H9 (cell line): ENCODE data around the gene FHIT. TPM values are rescaled to one million over a fixed set of nuclear protein-coding genes. Genes with fewer than 3 reads are reported as not detected.

ENCODE experiments used
- DNase-seq: peaks from one replicate; pipeline ENCODE4 v3.0.0-alpha.2; 2017
- H2AFZ ChIP-seq: one replicate; pipeline ENCODE4 v1.6.1; 2013; ENCODE audit warnings: mild to moderate bottlenecking, low read length, control low read depth, moderate library complexity
- H2AK5ac ChIP-seq: 2 replicates; pipeline ENCODE4 v1.6.1; 2013; ENCODE audit warnings: low read length, control low read depth, mixed read lengths; ENCODE audit not compliant: insufficient read length
- H2BK120ac ChIP-seq: one replicate; pipeline ENCODE4 v1.6.1; 2013; ENCODE audit warnings: low read depth, mild to moderate bottlenecking, low read length, control low read depth, inconsistent platforms; ENCODE audit not compliant: poor library complexity, severe bottlenecking
- H2BK12ac ChIP-seq: 2 replicates; pipeline ENCODE4 v1.6.1; 2013; ENCODE audit warnings: low read length, control low read depth, mixed read lengths, low read depth; ENCODE audit not compliant: insufficient read length
- H2BK15ac ChIP-seq: 2 replicates; pipeline ENCODE4 v1.6.1; 2013; ENCODE audit warnings: low read depth, low read length, control low read depth
- H2BK20ac ChIP-seq: one replicate; pipeline ENCODE4 v1.6.1; 2013; ENCODE audit warnings: low read depth, mild to moderate bottlenecking, low read length, control low read depth, inconsistent platforms; ENCODE audit not compliant: poor library complexity, severe bottlenecking
- H2BK5ac ChIP-seq: 2 replicates; pipeline ENCODE4 v1.6.1; 2013; ENCODE audit warnings: low read length, control low read depth, mixed read lengths; ENCODE audit not compliant: insufficient read length
- H3K14ac ChIP-seq: 2 replicates; pipeline ENCODE4 v1.6.1; 2013; ENCODE audit warnings: low read length, control low read depth; ENCODE audit not compliant: insufficient read depth
- H3K18ac ChIP-seq: 2 replicates; pipeline ENCODE4 v1.6.1; 2013; ENCODE audit warnings: low read depth, mild to moderate bottlenecking, mixed read lengths, low read length, control low read depth; ENCODE audit not compliant: insufficient read length
- H3K23ac ChIP-seq: 2 replicates; pipeline ENCODE4 v1.6.1; 2013; ENCODE audit warnings: low read length, control low read depth, mixed read lengths, low read depth; ENCODE audit not compliant: insufficient read length
- H3K23me2 ChIP-seq: 2 replicates; pipeline ENCODE4 v1.6.1; 2013; ENCODE audit warnings: low read depth, mild to moderate bottlenecking, mixed read lengths, low read length, control low read depth; ENCODE audit not compliant: insufficient read length, poor library complexity, severe bottlenecking
- H3K27ac ChIP-seq: 2 replicates; pipeline ENCODE4 v1.5.1; 2013; ENCODE audit warnings: low read length, control low read depth, mixed read lengths, low read depth; ENCODE audit not compliant: insufficient read length
- H3K27me3 ChIP-seq: 2 replicates; pipeline ENCODE4 v1.6.1; 2013; ENCODE audit warnings: low read length, control low read depth, inconsistent platforms; ENCODE audit not compliant: insufficient read depth
- H3K4ac ChIP-seq: 2 replicates; pipeline ENCODE4 v1.6.1; 2013; ENCODE audit warnings: low read depth, mild to moderate bottlenecking, control low read depth, inconsistent platforms, low read length, moderate library complexity
- H3K4me1 ChIP-seq: 2 replicates; pipeline ENCODE4 v1.6.1; 2013; ENCODE audit warnings: low read length, control low read depth, inconsistent platforms; ENCODE audit not compliant: insufficient read depth
- H3K4me2 ChIP-seq: 2 replicates; pipeline ENCODE4 v1.6.1; 2013; ENCODE audit warnings: low read length, control low read depth, mixed read lengths; ENCODE audit not compliant: insufficient read length, insufficient read depth
- H3K56ac ChIP-seq: 2 replicates; pipeline ENCODE4 v1.6.1; 2013; ENCODE audit warnings: low read depth, mild to moderate bottlenecking, mixed read lengths, low read length, control low read depth; ENCODE audit not compliant: insufficient read length
- H3K79me1 ChIP-seq: 2 replicates; pipeline ENCODE4 v1.6.1; 2013; ENCODE audit warnings: low read depth, mild to moderate bottlenecking, moderate library complexity, low read length, control low read depth, inconsistent platforms; ENCODE audit not compliant: insufficient read depth, poor library complexity, severe bottlenecking
- H3K79me2 ChIP-seq: 2 replicates; pipeline ENCODE4 v1.6.1; 2013; ENCODE audit warnings: low read length, control low read depth, inconsistent platforms; ENCODE audit not compliant: insufficient read depth
- H3K9ac ChIP-seq: 2 replicates; pipeline ENCODE4 v1.6.1; 2013; ENCODE audit warnings: low read length, control low read depth, mixed read lengths; ENCODE audit not compliant: insufficient read length; ENCODE audit errors: extremely low read depth
- H3K9me3 ChIP-seq: one replicate; pipeline ENCODE4 v1.6.1; 2013; ENCODE audit warnings: low read depth, low read length, inconsistent platforms; ENCODE audit not compliant: control insufficient read depth
- H3T11ph ChIP-seq: one replicate; pipeline ENCODE4 v1.6.1; 2013; ENCODE audit warnings: mild to moderate bottlenecking, low read length, control low read depth, inconsistent platforms
- H4K20me1 ChIP-seq: one replicate; pipeline ENCODE4 v1.6.1; 2013; ENCODE audit not compliant: control insufficient read depth, insufficient read length, insufficient read depth
- H4K5ac ChIP-seq: 2 replicates; pipeline ENCODE4 v1.6.1; 2013; ENCODE audit warnings: low read depth, mild to moderate bottlenecking, mixed read lengths, low read length, control low read depth; ENCODE audit not compliant: insufficient read length
- H4K8ac ChIP-seq: replicated peaks from 2 replicates; pipeline ENCODE4 v1.6.1; 2013; ENCODE audit warnings: low read length, control low read depth, mixed read lengths, low read depth; ENCODE audit not compliant: insufficient read length
- H4K91ac ChIP-seq: 2 replicates; pipeline ENCODE4 v1.6.1; 2013; ENCODE audit warnings: low read depth, mild to moderate bottlenecking, moderate library complexity, mixed read lengths, low read length, control low read depth; ENCODE audit not compliant: insufficient read length
- H3K27ac Mint-ChIP-seq, 3 experiments: 2 replicates in 2 of 3; 3 replicates in 1 of 3; pipeline ENCODE4 v1.8.0; 2020 to 2021; ENCODE audit warnings: mixed read lengths in 3 of 3, mild to moderate bottlenecking in 1 of 3, moderate library complexity in 1 of 3
- H3K27me3 Mint-ChIP-seq: 2 replicates; pipeline ENCODE4 v1.8.0; 2021; ENCODE audit warnings: low read depth, mild to moderate bottlenecking, moderate library complexity, mixed read lengths
- H3K36me3 Mint-ChIP-seq, 3 experiments: 2 replicates in 2 of 3; 3 replicates in 1 of 3; pipeline ENCODE4 v1.8.0; 2020 to 2021; ENCODE audit warnings: low read depth in 3 of 3, mixed read lengths in 3 of 3; ENCODE audit not compliant: insufficient read depth in 1 of 3
- H3K4me1 Mint-ChIP-seq, 2 experiments: 2 replicates each; pipeline ENCODE4 v1.8.0; 2020; ENCODE audit warnings: mixed read lengths in 2 of 2
- H3K4me3 Mint-ChIP-seq, 2 experiments: 2 replicates in 1 of 2; 3 replicates in 1 of 2; pipeline ENCODE4 v1.8.0; 2020 to 2021; ENCODE audit warnings: mild to moderate bottlenecking in 2 of 2, mixed read lengths in 2 of 2, moderate library complexity in 1 of 2
- H3K9me3 Mint-ChIP-seq, 2 experiments: 2 replicates in 1 of 2; 3 replicates in 1 of 2; pipeline ENCODE4 v1.8.0; 2020; ENCODE audit warnings: mild to moderate bottlenecking in 2 of 2, mixed read lengths in 2 of 2, moderate library complexity in 1 of 2
- WGBS: extraction: QIAGEN DNeasy Blood & Tissue Kit; methylation state at CpG from one replicate; pipeline ENCODE4 v1.1.7; 2013; ENCODE audit warnings: missing lambda C conversion rate, low lambda C conversion rate, mixed read lengths; ENCODE audit not compliant: insufficient read length; ENCODE audit errors: extremely low coverage; 5-methylcytosine and 5-hydroxymethylcytosine counted together
- total RNA-seq: library from RNA; stranded (reverse); gene quantifications from 2 replicates; pipeline ENCODE4 v1.2.1, GENCODE V29; 2021
- TF ChIP-seq, protein P1 (sequence below): fragments of 200-600 bp; sonication (generic); conservative IDR thresholded peaks from 3 replicates; pipeline ENCODE4 v1.8.0; 2021; ENCODE audit warnings: antibody characterized with exemption, mild to moderate bottlenecking

Gene FHIT
- total RNA-seq, 1 experiment from 2014 or later, result 3.0 TPM

DNA sequence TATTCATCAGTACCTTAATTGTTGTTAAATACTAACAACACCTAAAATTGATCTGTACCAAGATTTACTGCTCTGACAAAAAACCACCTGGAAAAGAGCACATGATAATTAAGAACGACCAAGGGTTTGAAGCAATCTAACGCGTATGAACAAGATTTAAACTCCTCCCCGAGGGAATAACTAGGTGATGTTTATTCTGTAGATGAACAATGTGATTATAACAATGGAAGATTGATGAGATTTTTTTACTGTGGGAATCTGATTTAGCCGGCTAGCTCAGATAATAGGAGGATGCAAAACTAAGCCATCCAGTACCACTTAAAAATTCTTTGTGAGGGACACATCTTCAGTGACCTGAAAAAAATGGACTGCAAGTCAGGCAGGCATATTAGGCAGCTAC lies 222.1 kb downstream of the FHIT start:
- no peaks in the 10 kb centered on the region for H3K27me3 Mint-ChIP-seq
- Histone ChIP-seq H2BK120ac (no peak overlapping the region), H4K5ac (no peak overlapping the region), H3K4me2 (no peak overlapping the region), H2AFZ (no peak overlapping the region), H3K4me1 (no peaks in the 10 kb centered on the region), H3K27me3 (no peaks in the 10 kb centered on the region), H3K18ac (no peak overlapping the region), H4K8ac (no peak overlapping the region), H4K91ac (no peak overlapping the region), H3K23ac (no peak overlapping the region), H3K9me3 (no peaks in the 10 kb centered on the region), H3K56ac (no peak overlapping the region), H3K79me1 (no peaks in the 10 kb centered on the region), H2BK20ac (no peak overlapping the region), H2BK15ac (no peak overlapping the region), H3K79me2 (no peaks in the 10 kb centered on the region), H4K20me1 (no peaks in the 10 kb centered on the region), H3K27ac (no peak overlapping the region), H3K9ac (no peak overlapping the region), H2BK5ac (no peak overlapping the region), H3T11ph (no peak overlapping the region), H3K14ac (no peak overlapping the region), H3K23me2 (no peaks in the 10 kb centered on the region), H3K4ac (no peak overlapping the region), H2AK5ac (no peak overlapping the region), H2BK12ac (no peak overlapping the region)
- H3K36me3 Mint-ChIP-seq, result peaks cover 0 to 8% (median 5%) of the 10 kb centered on the region in 3 experiments; a peak in 4 of 7 replicates
- WGBS, result no CpG with 5 or more reads among the region's 5 CpGs
- TF ChIP-seq, protein P1, sequence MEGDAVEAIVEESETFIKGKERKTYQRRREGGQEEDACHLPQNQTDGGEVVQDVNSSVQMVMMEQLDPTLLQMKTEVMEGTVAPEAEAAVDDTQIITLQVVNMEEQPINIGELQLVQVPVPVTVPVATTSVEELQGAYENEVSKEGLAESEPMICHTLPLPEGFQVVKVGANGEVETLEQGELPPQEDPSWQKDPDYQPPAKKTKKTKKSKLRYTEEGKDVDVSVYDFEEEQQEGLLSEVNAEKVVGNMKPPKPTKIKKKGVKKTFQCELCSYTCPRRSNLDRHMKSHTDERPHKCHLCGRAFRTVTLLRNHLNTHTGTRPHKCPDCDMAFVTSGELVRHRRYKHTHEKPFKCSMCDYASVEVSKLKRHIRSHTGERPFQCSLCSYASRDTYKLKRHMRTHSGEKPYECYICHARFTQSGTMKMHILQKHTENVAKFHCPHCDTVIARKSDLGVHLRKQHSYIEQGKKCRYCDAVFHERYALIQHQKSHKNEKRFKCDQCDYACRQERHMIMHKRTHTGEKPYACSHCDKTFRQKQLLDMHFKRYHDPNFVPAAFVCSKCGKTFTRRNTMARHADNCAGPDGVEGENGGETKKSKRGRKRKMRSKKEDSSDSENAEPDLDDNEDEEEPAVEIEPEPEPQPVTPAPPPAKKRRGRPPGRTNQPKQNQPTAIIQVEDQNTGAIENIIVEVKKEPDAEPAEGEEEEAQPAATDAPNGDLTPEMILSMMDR, result no peak
- H3K4me3 Mint-ChIP-seq, result no peak overlapping the region
- H3K9me3 Mint-ChIP-seq, result peaks cover 5 to 8% of the 10 kb centered on the region in 2 experiments; a peak in 4 of 5 replicates
- peaks cover 0 to 4% of the 10 kb centered on the region in 2 experiments; a peak in 2 of 4 replicates for H3K4me1 Mint-ChIP-seq
- no peak overlapping the region for H3K27ac Mint-ChIP-seq
- DNase-seq, result no peak
